K562 (cell line): Measurements from ENCODE around the gene UCP3. TPM values are rescaled to one million over a fixed set of nuclear protein-coding genes. Genes with fewer than 3 reads are reported as not detected.

ENCODE experiments used
- KDM5B ChIP-seq: fragments of 200-600 bp; sonication (generic); IDR thresholded peaks from 2 replicates; pipeline ENCODE4 v1.6.1; 2012; ENCODE audit warnings: low read depth, mild to moderate bottlenecking, moderate library complexity, low read length, control low read depth, inconsistent platforms; ENCODE audit not compliant: insufficient replicate concordance
- MAFG ChIP-seq: fragments of 450-650 bp; conservative IDR thresholded peaks from 2 replicates; pipeline ENCODE4 v1.6.1; 2016; ENCODE audit warnings: missing genetic modification characterization, missing compliant biosample characterization
- MAZ ChIP-seq, 2 experiments: fragments of 450-650 bp in 1 of 2; sonication (generic) in 1 of 2; formaldehyde crosslinking; IDR thresholded peaks in 1 of 2; conservative IDR thresholded peaks in 1 of 2; 2 replicates each; pipeline versions ENCODE4 v1.4.0 to v1.5.0; 2020; ENCODE audit warnings: mild to moderate bottlenecking in 1 of 2, missing genetic modification reagents in 1 of 2
- NEUROD1 ChIP-seq: fragments of 150-350 bp; IDR thresholded peaks from 2 replicates; pipeline ENCODE4 v1.6.1; 2014; ENCODE audit warnings: borderline replicate concordance, low read length, low read depth; ENCODE audit not compliant: partially characterized antibody
- THRA ChIP-seq: fragments of 450-650 bp; IDR thresholded peaks from 2 replicates; pipeline ENCODE4 v1.6.1; 2017; ENCODE audit warnings: mild to moderate bottlenecking, moderate library complexity
- ZNF134 ChIP-seq: fragments of 250-450 bp; sonication (Bioruptor Pico); conservative IDR thresholded peaks from 2 replicates; pipeline ENCODE4 v1.4.0; 2020
- ZNF384 ChIP-seq: IDR thresholded peaks from 2 replicates; pipeline ENCODE4 v1.6.1; 2012; ENCODE audit warnings: low read depth, low read length, improper control_type of control experiment
- ZNF77 ChIP-seq: fragments of 250-450 bp; sonication (Bioruptor Pico); IDR thresholded peaks from 2 replicates; pipeline ENCODE4 v1.5.0; 2020
- polyA plus RNA-seq, 8 experiments: library from polyadenylated mRNA; depleted of rRNA in 4 of 8; stranded (reverse) in 5 of 8; unstranded in 3 of 8; fragments of >200 nt; fragmentation: Nextera tagmentation in 2 of 8; fragmentation: Illumina TruSeq in 1 of 8; extraction: Ambion mirVana in 2 of 8; extraction: Trizol in 1 of 8; gene quantifications; 2 replicates each; pipeline versions ENCODE4 v1.2.1 to v1.2.3, GENCODE V29; 2011 to 2014; ENCODE audit warnings: inconsistent platforms in 1 of 8, missing spikeins in 1 of 8
- total RNA-seq, 7 experiments: library from RNA; depleted of rRNA in 6 of 7; stranded (reverse); fragments of >200 nt in 6 of 7; fragmentation: Illumina TruSeq in 2 of 7; extraction: Trizol in 2 of 7; gene quantifications; 2 replicates each; pipeline versions ENCODE4 v1.2.1 to v1.2.3, GENCODE V29; 2011 to 2021; ENCODE audit warnings: low replicate concordance in 1 of 7
- TF ChIP-seq, protein P1 (sequence below): fragments of 150-350 bp; IDR thresholded peaks from 2 replicates; pipeline ENCODE4 v1.6.1; 2014; ENCODE audit warnings: low read depth, mild to moderate bottlenecking, low read length, borderline replicate concordance
- TF ChIP-seq, protein P2 (sequence below): fragments of 200-800 bp; sonication (Bioruptor generic); IDR thresholded peaks from 2 replicates; pipeline ENCODE4 v1.6.1; 2016; ENCODE audit warnings: missing genetic modification characterization, missing compliant biosample characterization

Gene UCP3
- total and polyA plus RNA-seq, 9 of the 15 experiments (the other 6 are each of a cell fraction or from before 2014, with no cell fraction given): 0.05 to 0.65 (median 0.25) TPM; not detected in 2

- peak; percentile 48 for TF ChIP-seq ZNF134
- TF ChIP-seq THRA: no peak
- no peak for TF ChIP-seq ZNF384
- TF ChIP-seq ZNF77 (CRISPR knock-in tag): no peak
- TF ChIP-seq MAFG (tag): no peak
- peak; percentile 76 to 94; a peak in 3 of 4 replicates for TF ChIP-seq MAZ (CRISPR knock-in tag; conservative IDR thresholded peaks at IDR 0.05 in 1 of 2, IDR thresholded peaks at IDR 0.05 in 1 of 2)
- peak; percentile 82 for TF ChIP-seq NEUROD1
- TF ChIP-seq, protein P1, sequence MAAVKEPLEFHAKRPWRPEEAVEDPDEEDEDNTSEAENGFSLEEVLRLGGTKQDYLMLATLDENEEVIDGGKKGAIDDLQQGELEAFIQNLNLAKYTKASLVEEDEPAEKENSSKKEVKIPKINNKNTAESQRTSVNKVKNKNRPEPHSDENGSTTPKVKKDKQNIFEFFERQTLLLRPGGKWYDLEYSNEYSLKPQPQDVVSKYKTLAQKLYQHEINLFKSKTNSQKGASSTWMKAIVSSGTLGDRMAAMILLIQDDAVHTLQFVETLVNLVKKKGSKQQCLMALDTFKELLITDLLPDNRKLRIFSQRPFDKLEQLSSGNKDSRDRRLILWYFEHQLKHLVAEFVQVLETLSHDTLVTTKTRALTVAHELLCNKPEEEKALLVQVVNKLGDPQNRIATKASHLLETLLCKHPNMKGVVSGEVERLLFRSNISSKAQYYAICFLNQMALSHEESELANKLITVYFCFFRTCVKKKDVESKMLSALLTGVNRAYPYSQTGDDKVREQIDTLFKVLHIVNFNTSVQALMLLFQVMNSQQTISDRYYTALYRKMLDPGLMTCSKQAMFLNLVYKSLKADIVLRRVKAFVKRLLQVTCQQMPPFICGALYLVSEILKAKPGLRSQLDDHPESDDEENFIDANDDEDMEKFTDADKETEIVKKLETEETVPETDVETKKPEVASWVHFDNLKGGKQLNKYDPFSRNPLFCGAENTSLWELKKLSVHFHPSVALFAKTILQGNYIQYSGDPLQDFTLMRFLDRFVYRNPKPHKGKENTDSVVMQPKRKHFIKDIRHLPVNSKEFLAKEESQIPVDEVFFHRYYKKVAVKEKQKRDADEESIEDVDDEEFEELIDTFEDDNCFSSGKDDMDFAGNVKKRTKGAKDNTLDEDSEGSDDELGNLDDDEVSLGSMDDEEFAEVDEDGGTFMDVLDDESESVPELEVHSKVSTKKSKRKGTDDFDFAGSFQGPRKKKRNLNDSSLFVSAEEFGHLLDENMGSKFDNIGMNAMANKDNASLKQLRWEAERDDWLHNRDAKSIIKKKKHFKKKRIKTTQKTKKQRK: no peak
- TF ChIP-seq, protein P2, sequence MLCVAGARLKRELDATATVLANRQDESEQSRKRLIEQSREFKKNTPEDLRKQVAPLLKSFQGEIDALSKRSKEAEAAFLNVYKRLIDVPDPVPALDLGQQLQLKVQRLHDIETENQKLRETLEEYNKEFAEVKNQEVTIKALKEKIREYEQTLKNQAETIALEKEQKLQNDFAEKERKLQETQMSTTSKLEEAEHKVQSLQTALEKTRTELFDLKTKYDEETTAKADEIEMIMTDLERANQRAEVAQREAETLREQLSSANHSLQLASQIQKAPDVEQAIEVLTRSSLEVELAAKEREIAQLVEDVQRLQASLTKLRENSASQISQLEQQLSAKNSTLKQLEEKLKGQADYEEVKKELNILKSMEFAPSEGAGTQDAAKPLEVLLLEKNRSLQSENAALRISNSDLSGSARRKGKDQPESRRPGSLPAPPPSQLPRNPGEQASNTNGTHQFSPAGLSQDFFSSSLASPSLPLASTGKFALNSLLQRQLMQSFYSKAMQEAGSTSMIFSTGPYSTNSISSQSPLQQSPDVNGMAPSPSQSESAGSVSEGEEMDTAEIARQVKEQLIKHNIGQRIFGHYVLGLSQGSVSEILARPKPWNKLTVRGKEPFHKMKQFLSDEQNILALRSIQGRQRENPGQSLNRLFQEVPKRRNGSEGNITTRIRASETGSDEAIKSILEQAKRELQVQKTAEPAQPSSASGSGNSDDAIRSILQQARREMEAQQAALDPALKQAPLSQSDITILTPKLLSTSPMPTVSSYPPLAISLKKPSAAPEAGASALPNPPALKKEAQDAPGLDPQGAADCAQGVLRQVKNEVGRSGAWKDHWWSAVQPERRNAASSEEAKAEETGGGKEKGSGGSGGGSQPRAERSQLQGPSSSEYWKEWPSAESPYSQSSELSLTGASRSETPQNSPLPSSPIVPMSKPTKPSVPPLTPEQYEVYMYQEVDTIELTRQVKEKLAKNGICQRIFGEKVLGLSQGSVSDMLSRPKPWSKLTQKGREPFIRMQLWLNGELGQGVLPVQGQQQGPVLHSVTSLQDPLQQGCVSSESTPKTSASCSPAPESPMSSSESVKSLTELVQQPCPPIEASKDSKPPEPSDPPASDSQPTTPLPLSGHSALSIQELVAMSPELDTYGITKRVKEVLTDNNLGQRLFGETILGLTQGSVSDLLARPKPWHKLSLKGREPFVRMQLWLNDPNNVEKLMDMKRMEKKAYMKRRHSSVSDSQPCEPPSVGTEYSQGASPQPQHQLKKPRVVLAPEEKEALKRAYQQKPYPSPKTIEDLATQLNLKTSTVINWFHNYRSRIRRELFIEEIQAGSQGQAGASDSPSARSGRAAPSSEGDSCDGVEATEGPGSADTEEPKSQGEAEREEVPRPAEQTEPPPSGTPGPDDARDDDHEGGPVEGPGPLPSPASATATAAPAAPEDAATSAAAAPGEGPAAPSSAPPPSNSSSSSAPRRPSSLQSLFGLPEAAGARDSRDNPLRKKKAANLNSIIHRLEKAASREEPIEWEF (CRISPR knock-in tag): no peak
- peak; percentile 97 for TF ChIP-seq KDM5B
These were observed 25.7 kb downstream of the UCP3 start (continued) for GRCh38 chr11:73982990-73983740.
